ENCODE measurements around the gene ARL17B.
"Not testable (repeated sequence)": the region's sequence is repeated elsewhere in the genome, so short reads cannot be mapped to it uniquely, and the experiment has no call there.

Gene ARL17B

DNA sequence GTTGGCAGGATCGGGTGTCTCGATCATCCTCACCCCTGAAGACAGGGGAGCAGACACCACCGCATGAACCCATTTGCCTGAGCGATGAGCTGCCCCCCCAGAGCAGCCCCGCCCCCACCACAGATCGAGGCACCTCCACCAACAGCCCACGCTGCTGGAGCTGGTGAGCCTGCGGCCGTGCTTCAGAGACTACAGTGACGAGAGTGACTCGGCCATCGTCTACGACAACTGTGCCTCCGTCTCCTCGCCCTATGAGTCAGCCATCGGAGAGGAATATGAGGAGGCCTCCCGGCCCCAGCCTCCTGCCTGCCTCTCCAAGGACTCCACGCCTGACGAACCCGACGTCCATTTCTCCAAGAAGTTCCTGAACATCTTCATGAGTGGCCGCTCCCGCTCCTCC is 117.6 kb downstream of the ARL17B start:
- intact Hi-C loops (cut with DNase I; ENCODE audit: low total_unique reads); DNase-seq; H3K9me3 ChIP-seq; H3K4me3 ChIP-seq; H3K4me1 ChIP-seq; H3K27ac ChIP-seq; H3K27me3 ChIP-seq; H3K36me3 ChIP-seq: not testable (repeated sequence)

GRCh38 chr17:46243505-46243904 is 118.1 kb downstream of the ARL17B start:
- H3K27me3 ChIP-seq; H3K36me3 ChIP-seq; DNase-seq; H3K9me3 ChIP-seq; intact Hi-C loops (cut with DNase I; ENCODE audit: low total_unique reads); H3K27ac ChIP-seq; H3K4me1 ChIP-seq: not testable (repeated sequence)
- H3K4me3 ChIP-seq: peak overlapping the region in 1 of 2 donors; percentile 28

DNA sequence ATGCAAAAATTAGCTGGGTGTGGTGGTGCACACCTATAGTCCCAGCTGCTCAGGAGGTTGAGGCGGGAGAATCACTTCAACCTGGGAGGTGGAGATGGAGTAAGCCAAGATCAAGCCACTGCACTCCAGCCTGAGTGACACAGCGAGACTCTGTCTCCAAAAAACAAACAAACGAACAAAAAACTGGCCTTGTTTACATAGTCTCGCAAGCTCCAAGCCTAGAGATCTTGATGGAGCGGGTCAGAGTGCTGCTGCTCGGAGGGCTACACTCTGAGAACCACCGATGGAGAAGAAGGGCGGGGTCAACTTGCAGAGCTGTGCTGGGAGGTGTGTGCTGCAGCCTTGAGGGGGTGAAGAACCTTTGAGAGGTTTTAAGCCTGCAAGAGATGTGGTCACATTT is 130.2 kb downstream of the ARL17B start:
- H3K9me3 ChIP-seq; intact Hi-C loops (cut with DNase I; ENCODE audit: low total_unique reads); H3K36me3 ChIP-seq; H3K27me3 ChIP-seq; H3K4me1 ChIP-seq; H3K4me3 ChIP-seq; DNase-seq; H3K27ac ChIP-seq: not testable (repeated sequence)

GRCh38 chr17:46225274-46225794 is 136.2 kb downstream of the ARL17B start:
- H3K9me3 ChIP-seq; H3K27me3 ChIP-seq; intact Hi-C loops (cut with DNase I; ENCODE audit: low total_unique reads); H3K36me3 ChIP-seq; H3K4me1 ChIP-seq: not testable (repeated sequence)
- peak; percentile 92 to 94 for DNase-seq
- Histone ChIP-seq H3K27ac (peak overlapping the region; percentile 63), H3K4me3 (peak overlapping the region; percentile 76 to 81)

GRCh38 chr17:46224864-46225263 is 136.7 kb downstream of the ARL17B start:
- DNase-seq; H3K4me1 ChIP-seq; H3K9me3 ChIP-seq; H3K27me3 ChIP-seq; intact Hi-C loops (cut with DNase I; ENCODE audit: low total_unique reads); H3K36me3 ChIP-seq: not testable (repeated sequence)
- peak overlapping the region; percentile 76 to 81 for H3K4me3 ChIP-seq
- H3K27ac ChIP-seq: peak overlapping the region; percentile 63

All from tibial artery (tissue), 4 donors.